CD1c-positive myeloid dendritic cell (primary cell): ENCODE measurements around the gene EP400.
"Not testable (repeated sequence)": the region's sequence is repeated elsewhere in the genome, so short reads cannot be mapped to it uniquely, and the experiment has no call there.

Experiments used
- DNase-seq: peaks from one replicate; pipeline ENCODE4 v3.0.0-alpha.2; 2016; ENCODE audit errors: extremely low spot score

EP400 gene

GRCh38 chr12:132068250-132068649, 118.5 kb downstream of the EP400 start:
- no peak for DNase-seq

GRCh38 chr12:132069336-132069985, 119.7 kb downstream of the EP400 start:
- DNase-seq: no peak

GRCh38 chr12:132070298-132070697, 120.6 kb downstream of the EP400 start:
- no peak for DNase-seq

- DNase-seq: no peak
These were observed 121.5 kb downstream of the EP400 start for GRCh38 chr12:132071040-132071810.

- DNase-seq: no peak
These were observed 122.2 kb downstream of the EP400 start for GRCh38 chr12:132071830-132072384.

- no peak for DNase-seq
These were observed 124.5 kb downstream of the EP400 start for GRCh38 chr12:132074216-132074615.

- DNase-seq: no peak
These were observed 125.4 kb downstream of the EP400 start for GRCh38 chr12:132075026-132075713.

- DNase-seq: no peak
These were observed 126.2 kb downstream of the EP400 start for GRCh38 chr12:132075714-132076553.

- DNase-seq: no peak
These were observed 127.0 kb downstream of the EP400 start for GRCh38 chr12:132076711-132077110.

GRCh38 chr12:132077322-132078100, 127.8 kb downstream of the EP400 start:
- no peak for DNase-seq

- DNase-seq: no peak
These were observed 128.4 kb downstream of the EP400 start for GRCh38 chr12:132078190-132078589.

GRCh38 chr12:132079200-132079599, 129.5 kb downstream of the EP400 start:
- DNase-seq: no peak

- DNase-seq: no peak
These were observed 130.0 kb downstream of the EP400 start for GRCh38 chr12:132079695-132080094.

GRCh38 chr12:132080515-132080914, 130.8 kb downstream of the EP400 start:
- DNase-seq: not testable (repeated sequence)

- no peak for DNase-seq
These were observed 131.7 kb downstream of the EP400 start for GRCh38 chr12:132081423-132081822.

GRCh38 chr12:132083614-132083940, 133.8 kb downstream of the EP400 start:
- DNase-seq: no peak

- DNase-seq: peak; percentile 96
These were observed 134.3 kb downstream of the EP400 start for GRCh38 chr12:132083941-132084620.

- DNase-seq: peak; percentile 75
These were observed 135.0 kb downstream of the EP400 start for GRCh38 chr12:132084621-132085290.

GRCh38 chr12:132085291-132085635, 135.5 kb downstream of the EP400 start:
- DNase-seq: no peak

- DNase-seq: peak; percentile 28
These were observed 139.7 kb downstream of the EP400 start for GRCh38 chr12:132089407-132089910.
